Endodermal cell (in vitro differentiated cells): ENCODE data around the gene GLIS2. TPM values are rescaled to one million over a fixed set of nuclear protein-coding genes. Genes with fewer than 3 reads are reported as not detected.

ENCODE experiments used
- DNase-seq: peaks from one replicate; pipeline ENCODE4 v3.0.0-alpha.2; 2017
- H3K27ac ChIP-seq: 2 replicates; pipeline ENCODE4 v1.5.1; 2013; ENCODE audit warnings: mild to moderate bottlenecking, low read depth, low read length, moderate library complexity
- H3K27me3 ChIP-seq: 2 replicates; pipeline ENCODE4 v1.6.1; 2013; ENCODE audit warnings: mild to moderate bottlenecking, low read length, moderate library complexity; ENCODE audit not compliant: insufficient read depth, control insufficient read depth, poor library complexity, severe bottlenecking
- H3K36me3 ChIP-seq: 2 replicates; pipeline ENCODE4 v1.7.0; 2013; ENCODE audit warnings: mild to moderate bottlenecking, low read length, moderate library complexity; ENCODE audit not compliant: control insufficient read depth, insufficient read depth
- H3K4me1 ChIP-seq: one replicate; pipeline ENCODE4 v1.7.0; 2013; ENCODE audit warnings: low read length; ENCODE audit not compliant: control insufficient read depth, insufficient read depth
- H3K4me3 ChIP-seq: 2 replicates; pipeline ENCODE4 v1.5.1; 2013; ENCODE audit warnings: mild to moderate bottlenecking, low read length, moderate library complexity
- H3K9ac ChIP-seq: 2 replicates; pipeline ENCODE4 v1.6.1; 2013; ENCODE audit warnings: mild to moderate bottlenecking, low read length, moderate library complexity; ENCODE audit not compliant: poor library complexity, severe bottlenecking; ENCODE audit errors: extremely low read depth
- H3K9me3 ChIP-seq: 2 replicates; pipeline ENCODE4 v1.6.1; 2013; ENCODE audit warnings: mild to moderate bottlenecking, low read length, moderate library complexity; ENCODE audit not compliant: control insufficient read depth
- H3K27ac Mint-ChIP-seq: 2 replicates; pipeline ENCODE4 v1.8.0; 2020; ENCODE audit warnings: mixed read lengths
- H3K27me3 Mint-ChIP-seq: 2 replicates; pipeline ENCODE4 v1.8.0; 2021; ENCODE audit warnings: mild to moderate bottlenecking, mixed read lengths; ENCODE audit not compliant: insufficient read depth
- H3K36me3 Mint-ChIP-seq: 2 replicates; pipeline ENCODE4 v1.8.0; 2020; ENCODE audit warnings: low read depth, mixed read lengths
- H3K4me1 Mint-ChIP-seq: 2 replicates; pipeline ENCODE4 v1.8.0; 2020; ENCODE audit warnings: mixed read lengths
- H3K4me3 Mint-ChIP-seq: 2 replicates; pipeline ENCODE4 v1.8.0; 2020; ENCODE audit warnings: mild to moderate bottlenecking, moderate library complexity, mixed read lengths
- H3K9me3 Mint-ChIP-seq: 2 replicates; pipeline ENCODE4 v1.8.0; 2020; ENCODE audit warnings: mild to moderate bottlenecking, mixed read lengths
- CTCF ChIP-seq: fragments of 200-600 bp; sonication (generic); conservative IDR thresholded peaks from 2 replicates; pipeline ENCODE4 v1.5.0; 2021; ENCODE audit warnings: antibody characterized with exemption, mild to moderate bottlenecking
- WGBS, 2 experiments: methylation state at CpG; one replicate each; pipeline versions ENCODE4 v1.1.5 to v1.1.7; 2013; ENCODE audit warnings: missing lambda C conversion rate in 2 of 2, mixed read lengths in 1 of 2; ENCODE audit not compliant: insufficient coverage in 1 of 2, insufficient read length in 1 of 2; 5-methylcytosine and 5-hydroxymethylcytosine counted together
- total RNA-seq, 2 donors: library from RNA; stranded (reverse); fragmentation: NEBNext Ultra II Directional in 1 of 2; extraction: Animal tissue kit (Norgen Biotek cat#: 25700) in 1 of 2; gene quantifications; 2 replicates in 1 of 2; 3 replicates in 1 of 2; pipeline ENCODE4 v1.2.1, GENCODE V29; 2021

Gene GLIS2
- total RNA-seq, 2 donors from 2014 or later = 9.1 to 13.2 TPM

- peaks cover 22% of the 10 kb centered on the region for H3K4me1 Mint-ChIP-seq
- H3K27ac ChIP-seq = no peak overlapping the region
- H3K4me3 Mint-ChIP-seq = no peak overlapping the region
- no peaks in the 10 kb centered on the region for H3K27me3 Mint-ChIP-seq
- TF ChIP-seq CTCF = no peak
- H3K4me1 ChIP-seq = peaks cover 12% of the 10 kb centered on the region
- DNase-seq = no peak
- no peaks in the 10 kb centered on the region for H3K9me3 Mint-ChIP-seq
- no peaks in the 10 kb centered on the region for H3K36me3 ChIP-seq
- WGBS, 2 experiments = 87 to 94% methylated on average over 3 to 4 of the region's 4 CpGs
- H3K27me3 ChIP-seq = no peaks in the 10 kb centered on the region
- H3K36me3 Mint-ChIP-seq = no peaks in the 10 kb centered on the region
- H3K27ac Mint-ChIP-seq = no peak overlapping the region
- H3K4me3 ChIP-seq = no peak overlapping the region
- H3K9ac ChIP-seq = no peak overlapping the region
- H3K9me3 ChIP-seq = no peaks in the 10 kb centered on the region
Observed at GRCh38 chr16:4291699-4292098, 24.2 kb upstream of the GLIS2 start.

- Mint-ChIP-seq H3K4me3 (peak overlapping the region; percentile 46), H3K27me3 (no peaks in the 10 kb centered on the region), H3K27ac (peak overlapping the region; percentile 82), H3K9me3 (no peaks in the 10 kb centered on the region), H3K36me3 (no peaks in the 10 kb centered on the region), H3K4me1 (peaks cover 25% of the 10 kb centered on the region)
- 75 to 76% methylated on average over 11 to 14 of the region's 14 CpGs for WGBS, 2 experiments
- H3K36me3 ChIP-seq = no peaks in the 10 kb centered on the region
- H3K27ac ChIP-seq = peak overlapping the region; percentile 52
- DNase-seq = no peak
- no peak for TF ChIP-seq CTCF
- peaks cover 12% of the 10 kb centered on the region for H3K4me1 ChIP-seq
- H3K9ac ChIP-seq = no peak overlapping the region
- H3K27me3 ChIP-seq = no peaks in the 10 kb centered on the region
- H3K4me3 ChIP-seq = peak overlapping the region; percentile 14
- H3K9me3 ChIP-seq = no peaks in the 10 kb centered on the region
Observed at GRCh38 chr16:4293181-4293716, 22.6 kb upstream of the GLIS2 start.

- TF ChIP-seq CTCF = no peak
- H3K4me1 Mint-ChIP-seq = peaks cover 26% of the 10 kb centered on the region
- H3K9ac ChIP-seq = peak overlapping the region; percentile 26
Observed at GRCh38 chr16:4293822-4294457, 21.9 kb upstream of the GLIS2 start.

More at GRCh38 chr16:4293822-4294457, 21.9 kb upstream of the GLIS2 start:
- Histone ChIP-seq H3K9me3 (no peaks in the 10 kb centered on the region), H3K27me3 (no peaks in the 10 kb centered on the region), H3K36me3 (no peaks in the 10 kb centered on the region), H3K27ac (peak overlapping the region; percentile 52), H3K4me1 (peaks cover 12% of the 10 kb centered on the region), H3K4me3 (peak overlapping the region; percentile 43)
- DNase-seq = peak; percentile 93
- peak overlapping the region; percentile 82 for H3K27ac Mint-ChIP-seq
- WGBS, 2 experiments = 11 to 13% methylated on average over 9 to 20 of the region's 20 CpGs
- no peaks in the 10 kb centered on the region for H3K27me3 Mint-ChIP-seq
- H3K36me3 Mint-ChIP-seq = no peaks in the 10 kb centered on the region
- H3K4me3 Mint-ChIP-seq = peak overlapping the region; percentile 46
- H3K9me3 Mint-ChIP-seq = no peaks in the 10 kb centered on the region
